Activated naive CD4-positive, alpha-beta T cell treated with anti-CD3 and anti-CD28 coated beads, Interleukin-2, amount 10 ng/mL, durations not matched to agents 5 hours and 36 hours (primary cell): Measurements from ENCODE around the gene ABT1. TPM values are rescaled to one million over a fixed set of nuclear protein-coding genes. Genes with fewer than 3 reads are reported as not detected.

Source experiments
- total RNA-seq, 2 experiments: library from RNA; stranded (reverse); gene quantifications; one replicate each; pipeline ENCODE4 v1.2.3, GENCODE V29; 2021

The ABT1 gene
- total RNA-seq: 10 to 100 TPM; 27.2 to 28.0 TPM

DNA sequence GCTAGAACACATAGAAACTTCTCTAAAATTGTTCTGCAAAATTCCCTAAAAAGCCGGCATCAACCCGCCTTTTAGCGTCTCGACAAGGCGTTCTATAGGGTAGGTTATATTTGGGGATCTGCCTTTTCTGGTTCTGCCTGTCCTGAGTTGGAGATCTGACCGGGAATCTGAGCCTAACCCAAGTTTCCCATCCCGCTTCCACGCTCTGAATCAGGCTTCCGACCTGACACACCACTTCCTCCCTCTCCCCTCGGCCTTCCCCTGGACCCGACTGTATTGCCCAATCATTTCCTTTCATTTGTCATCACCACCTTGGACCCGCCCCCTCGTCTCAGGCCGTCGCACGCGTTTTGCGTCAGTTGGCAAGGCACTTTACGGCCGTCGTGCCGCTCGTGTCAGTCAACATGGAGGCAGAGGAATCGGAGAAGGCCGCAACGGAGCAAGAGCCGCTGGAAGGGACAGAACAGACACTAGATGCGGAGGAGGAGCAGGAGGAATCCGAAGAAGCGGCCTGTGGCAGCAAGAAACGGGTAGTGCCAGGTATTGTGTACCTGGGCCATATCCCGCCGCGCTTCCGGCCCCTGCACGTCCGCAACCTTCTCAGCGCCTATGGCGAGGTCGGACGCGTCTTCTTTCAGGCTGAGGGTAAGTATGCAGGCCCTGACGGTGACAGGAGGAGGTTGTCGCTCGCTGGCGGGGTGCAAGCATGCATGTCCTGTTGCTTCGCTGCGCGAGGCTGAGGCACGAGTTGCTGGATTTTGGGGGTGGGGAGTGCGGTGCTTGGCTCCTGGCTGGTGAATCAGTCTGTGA is at the start of gene ABT1:
Gene ABT1 (plus strand): TSS at position 375 of the 810 bp plus-strand sequence. CDS start 30 bp downstream, at position 405.

Other genes with a start within 250 kb of the ABT1 start
- gene BTN3A2, start 231.8 kb upstream of the ABT1 start, total RNA-seq: 100 to 1,000 TPM; 134 to 146 TPM
- 10 to 100 TPM; 14.2 to 15.3 TPM for gene BTN2A2, start 213.8 kb upstream of the ABT1 start, total RNA-seq
- 100 to 1,000 TPM in 1 of 2 experiments, 10 to 100 TPM in 1; 98.6 to 102 TPM for gene BTN3A1, start 194.7 kb upstream of the ABT1 start, total RNA-seq
- 10 to 100 TPM; 78.5 to 82.0 TPM for gene BTN3A3, start 156.4 kb upstream of the ABT1 start, total RNA-seq
- gene BTN2A1, start 139.0 kb upstream of the ABT1 start, total RNA-seq: 10 to 100 TPM; 28.9 to 33.3 TPM
- not detected for gene BTN1A1, start 96.7 kb upstream of the ABT1 start, total RNA-seq
- gene HMGN4, start 58.6 kb upstream of the ABT1 start, total RNA-seq: 10 to 100 TPM; 94.2 to 98.6 TPM
- 10 to 100 TPM; 11.1 to 12.6 TPM for gene ZNF322, start 62.8 kb downstream of the ABT1 start, total RNA-seq